PC-3 (cell line): Measurements from ENCODE around the gene FOSL1.

Experiments used
- CTCF ChIP-seq: fragments of 300-600 bp; sonication (generic); conservative IDR thresholded peaks from 2 replicates; pipeline ENCODE4 v1.5.1; 2017; ENCODE audit warnings: antibody characterized with exemption, low read depth, mild to moderate bottlenecking, low read length
- EZH2 ChIP-seq: fragments of 300-600 bp; sonication (generic); IDR thresholded peaks from one replicate; pipeline ENCODE4 v1.6.1; 2017; ENCODE audit warnings: antibody characterized with exemption, mild to moderate bottlenecking, low read length; ENCODE audit not compliant: unreplicated experiment

- TF ChIP-seq CTCF (no peak), EZH2 (no peak)
Measured at GRCh38 chr11:65947133-65947532, 46.9 kb upstream of the FOSL1 start.
